PFSK-1 (cell line): ENCODE data around the gene STK25.

Experiments
- FOXP2 ChIP-seq: optimal IDR thresholded peaks from 2 replicates; pipeline ENCODE3; 2011; ENCODE audit warnings: borderline replicate concordance, control low read depth, inconsistent platforms; ENCODE audit not compliant: insufficient read depth; ENCODE audit errors: extremely low read length, extremely low read depth
- POLR2AphosphoS5 ChIP-seq: IDR thresholded peaks from 2 replicates; pipeline ENCODE4 v1.6.1; 2012; ENCODE audit warnings: low read depth, mild to moderate bottlenecking, control low read depth, low read length, moderate library complexity
- REST ChIP-seq, 2 experiments: IDR thresholded peaks; 2 replicates each; pipeline versions ENCODE4 v1.6.1 to v1.8.0; 2011 to 2012; ENCODE audit warnings: low read depth in 2 of 2, low read length in 2 of 2, control low read depth in 1 of 2, inconsistent platforms in 1 of 2, mild to moderate bottlenecking in 1 of 2, moderate library complexity in 1 of 2; ENCODE audit not compliant: insufficient read depth in 1 of 2
- SIN3A ChIP-seq: IDR thresholded peaks from 2 replicates; pipeline ENCODE4 v1.6.1; 2012; ENCODE audit warnings: mild to moderate bottlenecking, low read length, moderate library complexity, borderline replicate concordance; ENCODE audit not compliant: insufficient read depth
- TAF1 ChIP-seq: IDR thresholded peaks from 2 replicates; pipeline ENCODE4 v1.6.1; 2012; ENCODE audit warnings: low read length, control low read depth, borderline replicate concordance; ENCODE audit not compliant: insufficient read depth

- TF ChIP-seq REST (IDR thresholded peaks at IDR 0.05; ENCODE audit: insufficient read depth in 1 of 2, low read depth in 2 of 2, low read length in 2 of 2), result no peak
- TF ChIP-seq SIN3A, result no peak
- no peak for TF ChIP-seq FOXP2
- TF ChIP-seq TAF1, result no peak
- TF ChIP-seq POLR2AphosphoS5, result no peak
Observed at GRCh38 chr2:241522477-241522876, 14.1 kb upstream of the STK25 start.
